CD4-positive, alpha-beta T cell treated with Interferon gamma for 1 hour (primary cell): ENCODE results near the gene MYRIP.

Experiments
- DNase-seq: peaks from one replicate; pipeline ENCODE4 v3.0.0-alpha.2; 2020

MYRIP gene

DNA sequence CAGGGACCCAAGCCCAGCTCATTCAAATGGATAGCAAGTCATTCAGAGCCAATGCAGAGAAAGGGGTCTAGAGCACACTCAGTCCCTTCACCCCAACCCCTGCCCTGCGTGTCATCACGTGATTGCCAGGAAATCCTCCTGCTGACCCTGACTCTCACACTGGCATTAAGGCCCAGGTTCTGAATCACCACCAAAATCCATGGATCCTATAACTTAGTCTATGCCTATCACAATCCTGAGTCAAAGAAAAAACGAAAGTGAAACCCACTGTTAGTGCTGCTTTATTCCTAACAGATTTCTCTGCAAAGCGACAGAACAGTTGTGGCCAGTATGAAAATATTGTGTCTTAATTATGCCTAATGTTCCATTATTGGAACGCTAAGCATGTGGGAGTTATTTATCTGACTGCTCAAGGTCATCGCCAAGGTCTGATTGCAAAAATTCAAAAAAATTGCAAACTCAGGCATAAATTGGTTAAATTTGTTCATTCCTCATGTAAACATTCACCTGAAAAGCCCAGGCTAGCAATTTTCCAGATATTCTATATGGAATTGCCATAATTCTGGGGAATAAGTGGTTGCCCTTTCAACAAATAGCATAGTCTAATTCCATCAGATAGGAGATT is 391.4 kb downstream of the MYRIP start:
- no peak for DNase-seq

DNA sequence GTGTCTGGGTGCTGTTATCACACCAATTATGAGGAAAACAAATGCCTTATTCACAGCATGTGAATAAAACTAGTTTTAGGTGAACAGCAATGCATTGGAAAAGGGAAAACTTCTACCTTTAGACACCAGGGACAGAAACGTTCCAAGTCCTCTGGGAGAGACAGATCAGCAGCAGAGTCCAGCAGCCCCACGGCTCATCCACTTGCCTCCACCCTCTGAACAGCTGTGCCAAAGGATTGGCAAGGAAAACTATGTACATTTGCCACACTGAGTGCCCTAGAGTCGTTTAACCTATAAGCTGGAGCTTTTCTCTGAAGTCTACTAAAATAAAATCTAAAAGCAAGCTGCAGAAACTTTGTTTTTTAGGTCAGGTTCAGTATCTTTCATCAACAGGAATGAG is 392.4 kb downstream of the MYRIP start:
- DNase-seq = no peak

GRCh38 chr3:40206522-40206921 is 397.1 kb downstream of the MYRIP start:
- DNase-seq = no peak

DNA sequence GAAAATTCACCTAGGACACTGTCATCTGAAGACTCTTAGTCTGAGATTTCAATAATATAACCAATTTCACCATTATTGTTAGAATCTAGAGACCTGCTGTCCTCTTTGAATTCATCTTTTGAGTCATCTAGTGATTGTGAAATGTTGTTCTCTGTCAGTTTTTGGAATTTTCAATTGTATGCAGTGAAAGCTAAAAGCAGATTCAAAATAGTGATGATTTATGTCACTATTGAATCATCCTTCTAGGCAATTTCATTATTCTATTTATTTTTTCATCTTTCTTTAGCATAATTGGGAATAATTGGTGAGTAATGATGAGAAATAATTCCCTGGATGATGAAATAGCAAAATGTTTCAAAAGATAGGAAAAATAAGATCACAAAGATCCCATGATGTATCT is 398.4 kb downstream of the MYRIP start:
- DNase-seq = no peak

- DNase-seq = no peak
These were observed 398.8 kb downstream of the MYRIP start for GRCh38 chr3:40208251-40208650.

GRCh38 chr3:40211579-40211978 is 402.2 kb downstream of the MYRIP start:
- DNase-seq = no peak

DNA sequence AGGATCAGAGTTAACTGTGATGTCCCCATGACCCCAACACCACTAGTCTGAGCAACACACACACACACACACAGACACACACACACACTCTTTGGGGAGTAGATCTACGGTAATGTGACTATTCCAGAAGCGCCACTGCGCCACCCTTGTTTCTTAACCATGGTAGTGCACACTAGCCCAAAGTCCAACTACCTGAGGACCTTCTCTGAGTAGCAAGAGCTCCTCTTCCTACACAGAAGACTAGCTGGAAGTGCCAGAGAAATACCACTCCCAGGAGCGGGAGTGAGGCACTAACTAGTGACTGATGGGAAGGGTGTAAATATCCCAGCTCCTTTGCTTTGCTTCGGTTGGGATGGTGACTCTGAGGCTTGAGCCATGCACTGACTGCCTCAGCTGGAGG is 404.1 kb downstream of the MYRIP start:
- no peak for DNase-seq

- DNase-seq = no peak
These were observed 405.6 kb downstream of the MYRIP start for GRCh38 chr3:40215015-40215414.

DNA sequence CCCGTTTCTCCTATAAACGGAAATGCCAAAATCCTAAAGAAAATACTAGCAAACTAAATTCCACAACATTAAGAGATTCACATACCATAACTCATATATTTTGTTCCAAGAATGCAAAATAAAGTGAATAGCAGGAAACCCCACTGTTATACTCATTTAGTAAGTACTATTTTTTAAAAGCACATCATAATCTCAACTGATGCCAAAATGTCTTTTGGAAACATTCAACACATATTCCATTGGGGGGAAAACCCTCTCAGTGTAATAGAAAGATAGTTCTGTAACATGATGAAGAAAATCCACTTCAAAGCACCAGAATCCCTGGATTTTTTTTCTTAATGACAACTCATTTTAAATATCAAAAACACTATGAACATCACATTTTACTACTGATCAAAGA is 407.1 kb downstream of the MYRIP start:
- DNase-seq = no peak

- no peak for DNase-seq
These were observed 414.4 kb downstream of the MYRIP start for GRCh38 chr3:40223856-40224255.

GRCh38 chr3:40224796-40225515 is 415.5 kb downstream of the MYRIP start:
- DNase-seq = no peak

GRCh38 chr3:40226636-40227035 is 417.2 kb downstream of the MYRIP start:
- no peak for DNase-seq

DNA sequence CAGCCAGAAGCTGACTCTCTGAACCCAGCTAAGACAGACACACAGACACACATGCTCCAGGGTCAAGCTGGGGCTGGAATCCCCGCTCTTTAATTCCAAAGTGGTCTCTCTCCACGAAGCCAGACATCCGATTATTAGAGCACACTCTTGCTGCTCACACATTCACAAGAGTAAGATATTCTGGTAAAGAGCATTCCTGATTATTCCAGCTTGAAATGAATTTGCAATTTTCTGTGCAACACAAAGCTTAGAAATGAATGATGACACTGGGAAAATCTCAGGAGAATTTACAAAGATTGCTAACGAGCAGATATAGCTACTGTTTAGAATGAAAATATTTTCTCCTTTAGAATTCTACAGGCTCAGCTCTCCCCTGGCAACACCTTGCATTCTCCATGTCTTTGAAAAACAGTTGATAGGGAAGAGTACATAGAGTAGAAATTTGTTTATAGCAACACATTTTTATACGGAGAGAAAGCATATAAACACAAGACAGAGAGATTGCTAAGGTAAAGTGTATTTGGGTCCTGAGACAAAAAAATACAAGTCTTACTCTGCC is 419.5 kb downstream of the MYRIP start:
- no peak for DNase-seq

DNA sequence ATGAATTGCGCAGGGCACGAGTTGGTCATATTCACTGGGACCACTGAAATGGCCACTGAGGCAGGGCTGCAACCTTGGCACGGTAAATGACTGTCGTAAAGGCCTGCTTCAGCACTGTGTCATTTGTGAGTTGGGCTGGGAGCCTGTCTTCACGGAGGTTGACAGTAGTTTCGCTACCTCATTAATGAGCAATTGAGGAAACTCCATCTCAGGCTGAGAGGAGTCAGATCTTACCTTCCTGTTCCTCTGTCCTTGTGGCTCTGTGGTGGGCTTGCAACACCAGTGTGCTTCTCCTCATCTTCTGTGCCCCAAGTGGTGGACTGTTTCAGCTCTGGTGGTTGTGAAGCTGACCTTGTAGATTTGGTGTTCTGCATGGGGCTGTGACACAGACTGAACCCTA is 420.0 kb downstream of the MYRIP start:
- peak; percentile 43 for DNase-seq

DNA sequence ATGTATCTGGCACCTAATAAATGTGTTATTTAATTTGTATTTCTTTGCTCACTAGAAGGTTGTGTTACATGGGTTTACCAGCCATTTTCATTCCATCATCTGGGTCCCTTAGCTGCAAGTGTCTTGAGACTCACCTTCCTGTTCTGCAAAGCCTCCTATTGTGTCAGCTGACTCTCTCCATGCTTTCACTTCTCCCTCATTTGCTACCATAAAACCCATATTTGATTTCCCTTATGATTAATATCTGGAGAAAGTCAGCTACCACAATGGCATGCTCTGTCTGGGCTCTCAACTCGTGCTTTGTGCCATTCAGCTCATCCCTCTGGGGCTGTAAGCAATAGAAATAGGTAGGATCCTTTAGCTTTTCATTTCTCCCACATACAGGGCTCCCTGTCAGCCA is 420.6 kb downstream of the MYRIP start:
- no peak for DNase-seq

GRCh38 chr3:40230382-40230781 is 421.0 kb downstream of the MYRIP start:
- no peak for DNase-seq

GRCh38 chr3:40232626-40233025 is 423.2 kb downstream of the MYRIP start:
- no peak for DNase-seq

GRCh38 chr3:40237159-40237558 is 427.8 kb downstream of the MYRIP start:
- no peak for DNase-seq

- no peak for DNase-seq
These were observed 428.6 kb downstream of the MYRIP start for GRCh38 chr3:40237889-40238571.

- DNase-seq = no peak
These were observed 431.5 kb downstream of the MYRIP start for GRCh38 chr3:40240921-40241320.

- no peak for DNase-seq
These were observed 432.8 kb downstream of the MYRIP start for GRCh38 chr3:40242216-40242615.

DNA sequence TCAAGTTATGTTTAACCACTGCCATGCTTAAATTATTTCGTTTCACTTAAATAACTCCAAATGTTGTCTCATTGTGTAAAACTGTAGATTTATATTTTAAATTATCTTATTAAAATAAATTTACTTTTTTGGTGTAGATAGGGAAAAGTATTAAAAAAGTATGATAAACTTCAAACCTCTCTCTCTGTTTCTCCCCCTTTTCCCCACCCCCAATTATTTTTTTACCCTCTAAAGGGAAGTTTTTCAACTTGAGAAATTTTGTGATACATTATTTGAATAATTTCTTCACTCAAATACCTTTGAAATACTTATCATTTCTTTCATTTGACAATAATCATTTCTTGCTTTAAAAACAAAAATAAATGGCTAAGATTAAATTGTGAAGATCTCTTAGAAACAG is 433.2 kb downstream of the MYRIP start:
- DNase-seq = no peak

DNA sequence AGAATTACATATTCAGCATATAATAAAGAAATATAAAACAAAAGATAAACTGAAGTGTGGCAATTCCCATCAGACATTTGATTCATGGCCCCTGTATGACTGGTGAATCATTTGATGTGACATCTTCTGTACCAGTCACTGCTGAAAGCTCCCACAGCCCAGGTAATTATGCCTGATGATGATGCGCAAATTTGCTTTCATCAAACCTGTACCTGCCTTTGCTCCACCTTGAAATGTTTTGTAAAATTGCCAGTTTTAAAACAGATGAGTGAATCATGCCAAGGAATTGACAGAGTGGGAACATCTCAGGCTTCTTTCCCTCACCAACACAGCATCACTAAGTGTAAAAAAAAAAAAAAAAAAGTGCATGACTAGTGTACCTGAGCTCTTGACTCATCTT is 433.6 kb downstream of the MYRIP start:
- no peak for DNase-seq
